Endodermal cell (in vitro differentiated cells): ENCODE results near the gene ZNF793. TPM values are rescaled to one million over a fixed set of nuclear protein-coding genes. Genes with fewer than 3 reads are reported as not detected.

ENCODE experiments used
- DNase-seq: peaks from one replicate; pipeline ENCODE4 v3.0.0-alpha.2; 2017
- H3K27ac ChIP-seq: 2 replicates; pipeline ENCODE4 v1.5.1; 2013; ENCODE audit warnings: mild to moderate bottlenecking, low read depth, low read length, moderate library complexity
- H3K27me3 ChIP-seq: 2 replicates; pipeline ENCODE4 v1.6.1; 2013; ENCODE audit warnings: mild to moderate bottlenecking, low read length, moderate library complexity; ENCODE audit not compliant: insufficient read depth, control insufficient read depth, poor library complexity, severe bottlenecking
- H3K36me3 ChIP-seq: 2 replicates; pipeline ENCODE4 v1.7.0; 2013; ENCODE audit warnings: mild to moderate bottlenecking, low read length, moderate library complexity; ENCODE audit not compliant: control insufficient read depth, insufficient read depth
- H3K4me1 ChIP-seq: one replicate; pipeline ENCODE4 v1.7.0; 2013; ENCODE audit warnings: low read length; ENCODE audit not compliant: control insufficient read depth, insufficient read depth
- H3K4me3 ChIP-seq: 2 replicates; pipeline ENCODE4 v1.5.1; 2013; ENCODE audit warnings: mild to moderate bottlenecking, low read length, moderate library complexity
- H3K9ac ChIP-seq: 2 replicates; pipeline ENCODE4 v1.6.1; 2013; ENCODE audit warnings: mild to moderate bottlenecking, low read length, moderate library complexity; ENCODE audit not compliant: poor library complexity, severe bottlenecking; ENCODE audit errors: extremely low read depth
- H3K9me3 ChIP-seq: 2 replicates; pipeline ENCODE4 v1.6.1; 2013; ENCODE audit warnings: mild to moderate bottlenecking, low read length, moderate library complexity; ENCODE audit not compliant: control insufficient read depth
- H3K27ac Mint-ChIP-seq: 2 replicates; pipeline ENCODE4 v1.8.0; 2020; ENCODE audit warnings: mixed read lengths
- H3K27me3 Mint-ChIP-seq: 2 replicates; pipeline ENCODE4 v1.8.0; 2021; ENCODE audit warnings: mild to moderate bottlenecking, mixed read lengths; ENCODE audit not compliant: insufficient read depth
- H3K36me3 Mint-ChIP-seq: 2 replicates; pipeline ENCODE4 v1.8.0; 2020; ENCODE audit warnings: low read depth, mixed read lengths
- H3K4me1 Mint-ChIP-seq: 2 replicates; pipeline ENCODE4 v1.8.0; 2020; ENCODE audit warnings: mixed read lengths
- H3K4me3 Mint-ChIP-seq: 2 replicates; pipeline ENCODE4 v1.8.0; 2020; ENCODE audit warnings: mild to moderate bottlenecking, moderate library complexity, mixed read lengths
- H3K9me3 Mint-ChIP-seq: 2 replicates; pipeline ENCODE4 v1.8.0; 2020; ENCODE audit warnings: mild to moderate bottlenecking, mixed read lengths
- WGBS, 2 experiments: methylation state at CpG; one replicate each; pipeline versions ENCODE4 v1.1.5 to v1.1.7; 2013; ENCODE audit warnings: missing lambda C conversion rate in 2 of 2, mixed read lengths in 1 of 2; ENCODE audit not compliant: insufficient coverage in 1 of 2, insufficient read length in 1 of 2; 5-methylcytosine and 5-hydroxymethylcytosine counted together
- long read RNA-seq, 4 experiments: library from polyadenylated mRNA in 2 of 4; library from RNA in 1 of 4; library from capped mRNA in 1 of 4; stranded (forward) in 3 of 4; unstranded in 1 of 4; transcript quantifications; one replicate each; pipeline ENCODE4 v2.0.0, GENCODE V29; 2020 to 2021; ENCODE audit warnings: inconsistent platforms in 1 of 4
- polyA plus RNA-seq, 2 experiments: library from polyadenylated mRNA; stranded (reverse); fragments of 50-300 nt; gene quantifications; one replicate each; pipeline ENCODE4 v1.2.3, GENCODE V29; 2013
- total RNA-seq, 2 donors: library from RNA; stranded (reverse); fragmentation: NEBNext Ultra II Directional in 1 of 2; extraction: Animal tissue kit (Norgen Biotek cat#: 25700) in 1 of 2; gene quantifications; 2 replicates in 1 of 2; 3 replicates in 1 of 2; pipeline ENCODE4 v1.2.1, GENCODE V29; 2021
- TF ChIP-seq, protein P1 (sequence below): fragments of 200-600 bp; sonication (generic); conservative IDR thresholded peaks from 2 replicates; pipeline ENCODE4 v1.5.0; 2021; ENCODE audit warnings: antibody characterized with exemption, mild to moderate bottlenecking

Gene ZNF793
- total RNA-seq: 10 to 100 TPM; 18.4 to 18.6 TPM
- polyA plus RNA-seq (2013, experiment 1 of 2): 9.0 TPM
- 8.1 TPM for polyA plus RNA-seq (2013, experiment 2 of 2)
- long read RNA-seq, experiment 1, partial matches to known transcripts: 0 of 1 reads
- long read RNA-seq, experiment 1, other reads (novel, unspliced or antisense): 1 of 1 reads
- long read RNA-seq, experiment 2, partial matches to known transcripts: 3 of 5 reads
- long read RNA-seq, experiment 2, other reads (novel, unspliced or antisense): 2 of 5 reads
- long read RNA-seq, experiment 3, partial matches to known transcripts: 0 of 13 reads
- long read RNA-seq, experiment 3, other reads (novel, unspliced or antisense): 12 of 13 reads
- long read RNA-seq, experiment 4, partial matches to known transcripts: 0 of 3 reads
- long read RNA-seq, experiment 4, other reads (novel, unspliced or antisense): 3 of 3 reads

DNA sequence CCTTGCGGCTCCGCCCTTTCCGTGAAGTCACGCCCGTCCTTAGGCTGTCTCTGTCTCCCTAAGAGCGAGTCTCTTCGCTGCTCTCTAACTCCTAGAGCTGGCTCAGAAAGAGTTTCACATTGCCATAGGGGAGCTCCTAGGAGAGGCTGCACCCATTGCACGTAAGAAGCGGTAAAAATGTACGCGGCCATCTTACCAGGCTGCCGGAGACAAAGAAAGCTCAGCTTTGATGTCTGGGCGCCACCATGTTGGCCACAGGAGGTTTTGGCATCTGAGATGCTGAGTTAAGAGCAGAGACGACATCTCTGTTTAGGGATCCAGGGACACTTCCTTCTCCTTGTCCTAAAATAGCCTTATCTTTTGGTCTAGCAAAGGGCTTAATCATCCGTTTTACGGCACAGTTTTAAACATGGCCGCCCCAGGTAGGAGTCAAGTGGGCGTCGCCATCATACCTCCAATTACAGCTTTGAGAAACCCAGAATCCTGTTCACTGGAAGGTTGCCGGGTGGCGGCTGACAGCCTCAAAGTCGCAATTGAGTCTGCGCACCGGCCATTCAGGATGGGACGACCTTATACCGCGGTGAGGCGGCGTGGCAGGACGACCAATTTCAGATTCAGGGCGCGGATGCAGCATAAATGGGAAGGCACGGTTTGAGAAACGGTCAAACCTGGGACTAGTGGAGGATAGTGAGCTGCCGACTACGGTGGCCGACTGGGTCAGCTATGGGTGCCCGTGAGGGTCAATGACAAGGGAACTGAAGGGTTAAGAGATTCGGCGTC, at the start of gene ZNF793:
ZNF793 (plus strand) TSS at position 553 of the 780 bp plus-strand sequence. CDS start 16,501 bp downstream, outside the sequence.
- DNase-seq: peak; percentile 94
- H3K9me3 ChIP-seq: peaks cover 38% of the 10 kb centered on the region
- WGBS, 2 experiments: 1 to 3% methylated on average over 25 to 40 of the region's 40 CpGs
- Mint-ChIP-seq H3K27me3 (no peaks in the 10 kb centered on the region), H3K36me3 (peaks cover 26% of the 10 kb centered on the region), H3K27ac (no peak within 1 kb of the TSS), H3K4me3 (no peak within 1 kb of the TSS), H3K9me3 (peaks cover 21% of the 10 kb centered on the region), H3K4me1 (peaks cover 10% of the 10 kb centered on the region)
- peak within 1 kb of the TSS; percentile 97 for H3K9ac ChIP-seq
- peaks cover 14% of the 10 kb centered on the region for H3K4me1 ChIP-seq
- TF ChIP-seq, protein P1, sequence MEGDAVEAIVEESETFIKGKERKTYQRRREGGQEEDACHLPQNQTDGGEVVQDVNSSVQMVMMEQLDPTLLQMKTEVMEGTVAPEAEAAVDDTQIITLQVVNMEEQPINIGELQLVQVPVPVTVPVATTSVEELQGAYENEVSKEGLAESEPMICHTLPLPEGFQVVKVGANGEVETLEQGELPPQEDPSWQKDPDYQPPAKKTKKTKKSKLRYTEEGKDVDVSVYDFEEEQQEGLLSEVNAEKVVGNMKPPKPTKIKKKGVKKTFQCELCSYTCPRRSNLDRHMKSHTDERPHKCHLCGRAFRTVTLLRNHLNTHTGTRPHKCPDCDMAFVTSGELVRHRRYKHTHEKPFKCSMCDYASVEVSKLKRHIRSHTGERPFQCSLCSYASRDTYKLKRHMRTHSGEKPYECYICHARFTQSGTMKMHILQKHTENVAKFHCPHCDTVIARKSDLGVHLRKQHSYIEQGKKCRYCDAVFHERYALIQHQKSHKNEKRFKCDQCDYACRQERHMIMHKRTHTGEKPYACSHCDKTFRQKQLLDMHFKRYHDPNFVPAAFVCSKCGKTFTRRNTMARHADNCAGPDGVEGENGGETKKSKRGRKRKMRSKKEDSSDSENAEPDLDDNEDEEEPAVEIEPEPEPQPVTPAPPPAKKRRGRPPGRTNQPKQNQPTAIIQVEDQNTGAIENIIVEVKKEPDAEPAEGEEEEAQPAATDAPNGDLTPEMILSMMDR: no peak
- H3K36me3 ChIP-seq: peaks cover 23% of the 10 kb centered on the region
- H3K27me3 ChIP-seq: no peaks in the 10 kb centered on the region
- peak within 1 kb of the TSS; percentile 95 for H3K27ac ChIP-seq
- H3K4me3 ChIP-seq: peak within 1 kb of the TSS; percentile 98

DNA sequence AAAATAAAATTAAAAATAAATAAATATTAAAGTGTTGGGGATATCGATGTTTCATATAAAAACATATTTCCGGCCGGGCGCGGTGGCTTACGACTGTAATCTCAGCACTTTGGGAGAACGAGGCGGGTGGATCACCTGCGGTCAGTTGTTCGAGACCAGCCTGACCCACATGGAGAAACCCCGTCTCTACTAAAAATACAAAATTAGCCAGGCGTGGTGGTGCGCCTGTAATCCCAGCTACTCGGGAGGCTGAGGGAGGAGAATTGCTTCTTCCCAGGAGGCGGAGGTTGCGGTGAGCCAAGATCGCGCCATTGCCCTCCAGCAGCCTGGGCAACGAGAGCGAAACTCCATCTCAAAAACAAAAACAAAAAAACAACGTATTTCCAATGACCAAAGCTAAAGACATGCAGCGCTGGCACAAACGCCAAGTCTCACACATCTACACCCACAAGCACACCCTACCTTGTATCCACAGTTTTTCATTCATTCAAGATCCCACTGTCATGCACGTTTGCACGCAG, 40.4 kb upstream of the ZNF793 start:
- Histone ChIP-seq H3K36me3 (peaks cover 36% of the 10 kb centered on the region), H3K9me3 (peaks cover 43% of the 10 kb centered on the region), H3K4me3 (peak overlapping the region; percentile 97), H3K9ac (peak overlapping the region; percentile 61), H3K27me3 (no peaks in the 10 kb centered on the region), H3K27ac (peak overlapping the region; percentile 61), H3K4me1 (no peaks in the 10 kb centered on the region)
- peak; percentile 52 for DNase-seq
- peaks cover 2% of the 10 kb centered on the region for H3K9me3 Mint-ChIP-seq
- TF ChIP-seq, protein P1: no peak
- H3K36me3 Mint-ChIP-seq: peaks cover 13% of the 10 kb centered on the region
- peak overlapping the region; percentile 98 for H3K4me3 Mint-ChIP-seq
- no peaks in the 10 kb centered on the region for H3K27me3 Mint-ChIP-seq
- 45 to 68% methylated on average over 14 to 25 of the region's 25 CpGs for WGBS, 2 experiments
- peaks cover 17% of the 10 kb centered on the region for H3K4me1 Mint-ChIP-seq
- H3K27ac Mint-ChIP-seq: peak overlapping the region; percentile 94

DNA sequence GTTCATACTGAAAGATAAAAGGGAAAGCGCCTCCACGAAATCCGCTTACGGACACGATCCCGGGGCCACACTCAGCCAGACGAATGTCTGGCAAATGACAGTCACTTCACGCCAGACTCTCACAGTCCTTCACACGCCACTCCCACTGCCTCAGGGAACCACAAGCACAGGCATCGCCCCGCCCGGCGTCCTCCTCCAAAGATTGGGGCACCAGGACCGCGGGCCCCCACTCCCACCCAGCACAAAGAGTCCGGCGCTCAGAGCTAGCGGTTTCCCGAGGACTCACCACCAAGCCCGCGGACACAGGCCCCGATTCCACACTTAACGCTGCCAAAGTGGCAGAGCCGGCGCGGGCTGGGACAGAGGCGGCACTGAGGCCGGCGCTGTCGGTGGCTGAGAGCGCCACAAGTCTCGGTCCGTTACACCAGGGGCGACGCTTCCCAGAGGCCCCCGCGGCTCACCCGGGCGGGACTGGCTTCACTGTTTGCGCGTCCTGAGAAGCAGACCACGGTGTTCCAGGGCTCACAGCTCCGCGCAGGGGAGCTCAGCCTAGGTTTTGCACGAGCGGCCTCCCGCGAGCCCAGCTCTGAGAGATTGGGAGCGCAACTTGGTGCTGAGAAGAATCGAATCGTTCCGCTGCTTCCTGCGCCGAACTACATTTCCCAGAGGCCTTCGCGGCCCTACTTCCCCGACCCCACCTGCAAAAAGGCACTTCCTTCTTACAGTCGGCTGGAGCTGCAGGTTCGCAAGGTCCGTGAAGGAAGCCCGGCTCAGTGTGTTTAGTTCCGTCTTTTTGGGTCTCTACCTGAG, 39.7 kb upstream of the ZNF793 start, which contains the start of gene ZNF569:
ZNF569 (minus strand) TSS at position 647 of the 810 bp plus-strand sequence. CDS start 22,523 bp downstream, outside the sequence.
- no peaks in the 10 kb centered on the region for H3K27me3 Mint-ChIP-seq
- TF ChIP-seq, protein P1: no peak
- Histone ChIP-seq H3K4me3 (peak within 1 kb of the TSS; percentile 97), H3K9me3 (peaks cover 43% of the 10 kb centered on the region), H3K9ac (peak within 1 kb of the TSS; percentile 61), H3K27me3 (no peaks in the 10 kb centered on the region), H3K36me3 (peaks cover 37% of the 10 kb centered on the region), H3K27ac (peak within 1 kb of the TSS; percentile 61), H3K4me1 (no peaks in the 10 kb centered on the region)
- peaks cover 13% of the 10 kb centered on the region for H3K36me3 Mint-ChIP-seq
- H3K4me3 Mint-ChIP-seq: peak within 1 kb of the TSS; percentile 98
- DNase-seq: peak; percentile 96
- peak within 1 kb of the TSS; percentile 94 for H3K27ac Mint-ChIP-seq
- WGBS, 2 experiments: 0 to 1% methylated on average over 34 to 62 of the region's 62 CpGs
- H3K4me1 Mint-ChIP-seq: peaks cover 17% of the 10 kb centered on the region
- peaks cover 2% of the 10 kb centered on the region for H3K9me3 Mint-ChIP-seq
